IMR-90 (cell line): ENCODE measurements around the gene SH3BP5. TPM values are rescaled to one million over a fixed set of nuclear protein-coding genes. Genes with fewer than 3 reads are reported as not detected.

Experiments
- ATAC-seq: fragments of 200-7000 bp; cut with Tn5 transposase; 2 replicates; pipeline ENCODE4 v1.9.1; 2020; ENCODE audit warnings: low read depth, mild to moderate bottlenecking, moderate library complexity
- BruUV-seq: library from RNA; stranded (reverse); fragments of 400-500 nt; replicated peaks from 2 replicates; lab custom pipeline; 2021; lab: Mats Ljungman, UMichigan
- CTCF ChIA-PET: fragments of 300-600 bp; formaldehyde crosslinking; extraction: SDS; loops from one replicate; lab custom pipeline; 2021; ENCODE audit warnings: antibody characterized with exemption; lab: Yijun Ruan, JAX
- POLR2A ChIA-PET: fragments of 300-600 bp; sonication (Branson Sonifier 250); formaldehyde crosslinking; loops from one replicate; lab custom pipeline; 2022; ENCODE audit warnings: antibody characterized with exemption; ENCODE audit not compliant: unreplicated experiment; lab: Charles Lee
- DNase-seq: peaks from one replicate; pipeline ENCODE4 v3.0.0; 2013
- H2AFZ ChIP-seq: replicated peaks from 2 replicates; pipeline ENCODE3; 2013; ENCODE audit warnings: low read length, mild to moderate bottlenecking; ENCODE audit not compliant: poor library complexity
- H2AK5ac ChIP-seq: 2 replicates; pipeline ENCODE4 v1.6.1; 2013; ENCODE audit warnings: low read depth, low read length, inconsistent platforms
- H2AK9ac ChIP-seq: replicated peaks from 2 replicates; pipeline ENCODE3; 2013; ENCODE audit warnings: mild to moderate bottlenecking, low read depth, low read length, moderate library complexity; ENCODE audit not compliant: poor library complexity
- H2BK120ac ChIP-seq: 2 replicates; pipeline ENCODE4 v1.6.1; 2013; ENCODE audit warnings: low read depth, low read length, inconsistent platforms
- H2BK15ac ChIP-seq: 3 replicates; pipeline ENCODE4 v1.6.1; 2013; ENCODE audit warnings: low read depth, low read length, inconsistent platforms
- H2BK20ac ChIP-seq: 2 replicates; pipeline ENCODE4 v1.6.1; 2013; ENCODE audit warnings: low read depth, mild to moderate bottlenecking, inconsistent platforms, low read length, moderate library complexity
- H2BK5ac ChIP-seq: 2 replicates; pipeline ENCODE4 v1.6.1; 2013; ENCODE audit warnings: mild to moderate bottlenecking, low read depth, low read length, inconsistent platforms; ENCODE audit not compliant: poor library complexity, severe bottlenecking
- H3K14ac ChIP-seq: replicated peaks from 2 replicates; pipeline ENCODE4 v1.6.1; 2013; ENCODE audit warnings: low read depth, low read length, inconsistent platforms
- H3K18ac ChIP-seq: 2 replicates; pipeline ENCODE4 v1.6.1; 2013; ENCODE audit warnings: low read depth, low read length, control low read depth
- H3K23ac ChIP-seq: 2 replicates; pipeline ENCODE4 v1.6.1; 2013; ENCODE audit warnings: low read depth, low read length, inconsistent platforms
- H3K27ac ChIP-seq: 2 replicates; pipeline ENCODE4 v1.5.1; 2013; ENCODE audit warnings: mild to moderate bottlenecking, control low read depth, low read length; ENCODE audit not compliant: insufficient read depth
- H3K27me3 ChIP-seq: 2 replicates; pipeline ENCODE4 v1.6.1; 2013; ENCODE audit warnings: low read length; ENCODE audit not compliant: control insufficient read depth, insufficient read depth
- H3K36me3 ChIP-seq: 2 replicates; pipeline ENCODE4 v1.6.1; 2013; ENCODE audit warnings: low read length, mixed read lengths; ENCODE audit not compliant: control insufficient read depth, insufficient read depth
- H3K4ac ChIP-seq: 2 replicates; pipeline ENCODE4 v1.6.1; 2013; ENCODE audit warnings: low read depth, low read length, inconsistent platforms
- H3K4me1 ChIP-seq: 2 replicates; pipeline ENCODE4 v1.6.1; 2013; ENCODE audit warnings: low read length, mixed read lengths; ENCODE audit not compliant: control insufficient read depth, insufficient read depth
- H3K4me2 ChIP-seq: 2 replicates; pipeline ENCODE4 v1.6.1; 2013; ENCODE audit warnings: low read depth, mild to moderate bottlenecking, control low read depth, low read length, moderate library complexity
- H3K4me3 ChIP-seq: 2 replicates; pipeline ENCODE4 v1.5.1; 2013; ENCODE audit warnings: low read depth, mild to moderate bottlenecking, control low read depth, low read length, moderate library complexity; ENCODE audit not compliant: insufficient read depth
- H3K56ac ChIP-seq: 2 replicates; pipeline ENCODE4 v1.6.1; 2013; ENCODE audit warnings: low read length, inconsistent platforms; ENCODE audit not compliant: insufficient read depth; ENCODE audit errors: extremely low read depth
- H3K79me1 ChIP-seq, 2 experiments: 2 replicates each; pipeline ENCODE4 v1.6.1; 2013; ENCODE audit warnings: low read length in 2 of 2, inconsistent platforms in 1 of 2, low read depth in 1 of 2
- H3K9ac ChIP-seq: 2 replicates; pipeline ENCODE4 v1.6.1; 2013; ENCODE audit warnings: low read depth, low read length, control low read depth
- H3K9me1 ChIP-seq: 2 replicates; pipeline ENCODE4 v1.6.1; 2013; ENCODE audit warnings: low read length, inconsistent platforms; ENCODE audit not compliant: insufficient read depth
- H3K9me3 ChIP-seq: 2 replicates; pipeline ENCODE4 v1.6.1; 2013; ENCODE audit warnings: low read length; ENCODE audit not compliant: control insufficient read depth, insufficient read depth
- H4K20me1 ChIP-seq: 2 replicates; pipeline ENCODE4 v1.6.1; 2013; ENCODE audit warnings: low read length, inconsistent platforms; ENCODE audit not compliant: insufficient read depth
- H4K5ac ChIP-seq: 2 replicates; pipeline ENCODE4 v1.6.1; 2013; ENCODE audit warnings: mild to moderate bottlenecking, low read depth, low read length, control low read depth
- H4K8ac ChIP-seq, 2 experiments: 2 replicates each; pipeline ENCODE4 v1.6.1; 2013; ENCODE audit warnings: low read depth in 2 of 2, low read length in 2 of 2, control low read depth in 1 of 2, inconsistent platforms in 1 of 2
- H4K91ac ChIP-seq: 2 replicates; pipeline ENCODE4 v1.6.1; 2013; ENCODE audit warnings: low read depth, low read length, inconsistent platforms; ENCODE audit not compliant: insufficient read depth
- BHLHE40 ChIP-seq: fragments of 150-350 bp; IDR thresholded peaks from 2 replicates; pipeline ENCODE4 v1.6.1; 2016; ENCODE audit warnings: mild to moderate bottlenecking, low read depth, low read length
- CHD1 ChIP-seq: IDR thresholded peaks from 2 replicates; pipeline ENCODE4 v1.6.1; 2012; ENCODE audit warnings: low read depth, low read length, improper control_type of control experiment
- FOS ChIP-seq: fragments of 150-350 bp; IDR thresholded peaks from 2 replicates; pipeline ENCODE4 v1.6.1; 2016; ENCODE audit warnings: low read depth, low read length
- MAFK ChIP-seq: IDR thresholded peaks from 2 replicates; pipeline ENCODE4 v1.6.1; 2012; ENCODE audit warnings: low read depth, low read length, improper control_type of control experiment
- MAZ ChIP-seq: IDR thresholded peaks from 2 replicates; pipeline ENCODE4 v1.6.1; 2012; ENCODE audit warnings: low read depth, mild to moderate bottlenecking, low read length, improper control_type of control experiment, moderate library complexity, borderline replicate concordance
- MXI1 ChIP-seq: IDR thresholded peaks from 2 replicates; pipeline ENCODE4 v1.6.1; 2012; ENCODE audit warnings: low read depth, mild to moderate bottlenecking, low read length, moderate library complexity, borderline replicate concordance
- POLR2A ChIP-seq: IDR thresholded peaks from 2 replicates; pipeline ENCODE4 v1.6.1; 2012; ENCODE audit warnings: mild to moderate bottlenecking, low read depth, low read length
- RCOR1 ChIP-seq: IDR thresholded peaks from 2 replicates; pipeline ENCODE4 v1.6.1; 2012; ENCODE audit warnings: mild to moderate bottlenecking, low read length, improper control_type of control experiment; ENCODE audit not compliant: insufficient replicate concordance
- RFX5 ChIP-seq: IDR thresholded peaks from 2 replicates; pipeline ENCODE4 v1.8.0; 2012; ENCODE audit warnings: low read depth, mild to moderate bottlenecking, low read length, moderate library complexity
- WGBS, 2 experiments: methylation state at CpG; one replicate each; pipeline versions ENCODE4 v1.1.5 to v1.1.7; 2013; ENCODE audit warnings: missing lambda C conversion rate in 2 of 2; ENCODE audit not compliant: insufficient read length in 1 of 2; ENCODE audit errors: extremely low coverage in 2 of 2; 5-methylcytosine and 5-hydroxymethylcytosine counted together
- dilution Hi-C: fragments of 300-500 bp; cut with HindIII; formaldehyde crosslinking; loops from one replicate; pipeline ENCODE4 v1.14.3; 2018; ENCODE audit warnings: low sequenced_read_pairs; ENCODE audit not compliant: unreplicated experiment
- in situ Hi-C: fragments of 300-500 bp; cut with MboI; formaldehyde crosslinking; loops from 3 replicates; pipeline ENCODE4 v1.14.3; 2019; ENCODE audit warnings: low sequenced_read_pairs, inconsistent platforms, mixed read lengths
- intact Hi-C: fragments of 100-400 bp; cut with micrococcal nuclease; formaldehyde crosslinking; loops from 2 replicates; pipeline ENCODE4 v1.10.0; 2022
- polyA plus RNA-seq, 3 experiments: library from polyadenylated mRNA; depleted of rRNA; stranded (reverse); fragments of >200 nt; gene quantifications; 2 replicates each; pipeline ENCODE4 v1.2.3, GENCODE V29; 2012; ENCODE audit warnings: low replicate concordance in 1 of 3
- total RNA-seq: library from RNA; depleted of rRNA; stranded (reverse); fragments of >200 nt; gene quantifications from 2 replicates; pipeline ENCODE4 v1.2.3, GENCODE V29; 2012
- TF ChIP-seq, protein P1 (sequence below): conservative IDR thresholded peaks from 2 replicates; pipeline ENCODE4 v1.5.1; 2012; ENCODE audit warnings: mild to moderate bottlenecking, low read depth, low read length, improper control_type of control experiment
- TF ChIP-seq, protein P2 (sequence below): fragments of 150-350 bp; IDR thresholded peaks from 2 replicates; pipeline ENCODE4 v1.6.1; 2016; ENCODE audit warnings: low read depth, mild to moderate bottlenecking, low read length, moderate library complexity, borderline replicate concordance

Gene SH3BP5
- total and polyA plus RNA-seq, 2 of the 4 experiments (the other 2 are of a cell fraction): 14.0 to 23.5 TPM

DNA sequence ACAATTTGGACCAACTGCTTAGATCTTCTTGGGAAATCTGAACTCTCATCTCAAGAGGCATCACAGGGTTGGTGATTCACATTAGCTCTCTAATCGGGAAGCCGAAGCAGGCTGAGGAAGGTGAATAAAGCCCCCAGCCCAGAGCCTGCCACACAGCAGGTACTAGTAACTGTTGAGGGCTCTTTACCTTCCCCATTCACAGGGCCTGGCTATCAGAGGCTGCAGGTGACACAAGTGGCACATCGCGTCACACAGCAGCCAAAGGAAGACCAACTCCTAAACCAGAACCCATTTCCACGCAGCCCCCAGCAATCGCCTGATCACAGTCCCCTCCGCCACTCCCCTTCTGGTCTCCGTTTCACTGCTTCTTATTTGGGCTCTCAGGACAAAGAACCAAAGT, 29.2 kb downstream of the SH3BP5 start:
- POLR2A ChIA-PET: no interaction called here
- Histone ChIP-seq H3K36me3 (no peaks in the 10 kb centered on the region), H3K18ac (no peak overlapping the region), H3K23ac (no peak overlapping the region), H4K91ac (no peak overlapping the region), H2BK5ac (no peak overlapping the region), H3K14ac (no peak overlapping the region), H4K5ac (no peak overlapping the region), H3K27ac (no peak overlapping the region), H2BK20ac (no peak overlapping the region), H3K4me3 (no peak overlapping the region), H2BK120ac (no peak overlapping the region), H3K56ac (no peak overlapping the region), H3K27me3 (no peaks in the 10 kb centered on the region), H3K9me1 (peaks cover 11% of the 10 kb centered on the region), H2AK9ac (no peak overlapping the region), H4K8ac (no peak overlapping the region), H3K4me1 (peaks cover 2% of the 10 kb centered on the region; the same call in 1 of the 2 replicates), H2BK15ac (no peak overlapping the region), H3K79me1 (peaks cover 0 to 4% of the 10 kb centered on the region in 2 experiments; a peak in 1 of 4 replicates), H4K20me1 (no peaks in the 10 kb centered on the region), H3K9ac (no peak overlapping the region), H3K4me2 (no peak overlapping the region), H2AK5ac (no peak overlapping the region), H3K4ac (no peak overlapping the region), H2AFZ (no peak overlapping the region), H3K9me3 (no peaks in the 10 kb centered on the region)
- dilution Hi-C loops: no loop called here
- TF ChIP-seq MAZ: no peak
- TF ChIP-seq RFX5: no peak
- TF ChIP-seq, protein P1, sequence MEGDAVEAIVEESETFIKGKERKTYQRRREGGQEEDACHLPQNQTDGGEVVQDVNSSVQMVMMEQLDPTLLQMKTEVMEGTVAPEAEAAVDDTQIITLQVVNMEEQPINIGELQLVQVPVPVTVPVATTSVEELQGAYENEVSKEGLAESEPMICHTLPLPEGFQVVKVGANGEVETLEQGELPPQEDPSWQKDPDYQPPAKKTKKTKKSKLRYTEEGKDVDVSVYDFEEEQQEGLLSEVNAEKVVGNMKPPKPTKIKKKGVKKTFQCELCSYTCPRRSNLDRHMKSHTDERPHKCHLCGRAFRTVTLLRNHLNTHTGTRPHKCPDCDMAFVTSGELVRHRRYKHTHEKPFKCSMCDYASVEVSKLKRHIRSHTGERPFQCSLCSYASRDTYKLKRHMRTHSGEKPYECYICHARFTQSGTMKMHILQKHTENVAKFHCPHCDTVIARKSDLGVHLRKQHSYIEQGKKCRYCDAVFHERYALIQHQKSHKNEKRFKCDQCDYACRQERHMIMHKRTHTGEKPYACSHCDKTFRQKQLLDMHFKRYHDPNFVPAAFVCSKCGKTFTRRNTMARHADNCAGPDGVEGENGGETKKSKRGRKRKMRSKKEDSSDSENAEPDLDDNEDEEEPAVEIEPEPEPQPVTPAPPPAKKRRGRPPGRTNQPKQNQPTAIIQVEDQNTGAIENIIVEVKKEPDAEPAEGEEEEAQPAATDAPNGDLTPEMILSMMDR: no peak
- no peak for TF ChIP-seq CHD1
- no peak for TF ChIP-seq MXI1
- TF ChIP-seq, protein P2, sequence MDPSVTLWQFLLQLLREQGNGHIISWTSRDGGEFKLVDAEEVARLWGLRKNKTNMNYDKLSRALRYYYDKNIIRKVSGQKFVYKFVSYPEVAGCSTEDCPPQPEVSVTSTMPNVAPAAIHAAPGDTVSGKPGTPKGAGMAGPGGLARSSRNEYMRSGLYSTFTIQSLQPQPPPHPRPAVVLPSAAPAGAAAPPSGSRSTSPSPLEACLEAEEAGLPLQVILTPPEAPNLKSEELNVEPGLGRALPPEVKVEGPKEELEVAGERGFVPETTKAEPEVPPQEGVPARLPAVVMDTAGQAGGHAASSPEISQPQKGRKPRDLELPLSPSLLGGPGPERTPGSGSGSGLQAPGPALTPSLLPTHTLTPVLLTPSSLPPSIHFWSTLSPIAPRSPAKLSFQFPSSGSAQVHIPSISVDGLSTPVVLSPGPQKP: no peak
- TF ChIP-seq POLR2A: no peak
- TF ChIP-seq RCOR1: no peak
- no peak for TF ChIP-seq BHLHE40
- TF ChIP-seq FOS: no peak
- no peak for TF ChIP-seq MAFK
- in situ Hi-C loops: no loop called here
- WGBS, 2 experiments: 89% methylated on average over 3 of the region's 8 CpGs; no CpG with 5 or more reads in 1 of the 2 experiments
- CTCF ChIA-PET: no interaction called here
- intact Hi-C loops: no loop called here
- ATAC-seq: no peak
- BruUV-seq: no TSS peak
- DNase-seq: no peak
